ENCODE data around the gene TLE4.

- TF ChIP-seq, protein P1, sequence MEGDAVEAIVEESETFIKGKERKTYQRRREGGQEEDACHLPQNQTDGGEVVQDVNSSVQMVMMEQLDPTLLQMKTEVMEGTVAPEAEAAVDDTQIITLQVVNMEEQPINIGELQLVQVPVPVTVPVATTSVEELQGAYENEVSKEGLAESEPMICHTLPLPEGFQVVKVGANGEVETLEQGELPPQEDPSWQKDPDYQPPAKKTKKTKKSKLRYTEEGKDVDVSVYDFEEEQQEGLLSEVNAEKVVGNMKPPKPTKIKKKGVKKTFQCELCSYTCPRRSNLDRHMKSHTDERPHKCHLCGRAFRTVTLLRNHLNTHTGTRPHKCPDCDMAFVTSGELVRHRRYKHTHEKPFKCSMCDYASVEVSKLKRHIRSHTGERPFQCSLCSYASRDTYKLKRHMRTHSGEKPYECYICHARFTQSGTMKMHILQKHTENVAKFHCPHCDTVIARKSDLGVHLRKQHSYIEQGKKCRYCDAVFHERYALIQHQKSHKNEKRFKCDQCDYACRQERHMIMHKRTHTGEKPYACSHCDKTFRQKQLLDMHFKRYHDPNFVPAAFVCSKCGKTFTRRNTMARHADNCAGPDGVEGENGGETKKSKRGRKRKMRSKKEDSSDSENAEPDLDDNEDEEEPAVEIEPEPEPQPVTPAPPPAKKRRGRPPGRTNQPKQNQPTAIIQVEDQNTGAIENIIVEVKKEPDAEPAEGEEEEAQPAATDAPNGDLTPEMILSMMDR (IDR thresholded peaks at IDR 0.05): no peak
- TF ChIP-seq POLR2A (IDR thresholded peaks at IDR 0.05): no peak
Observed at GRCh38 chr9:79662537-79662956, 90.8 kb downstream of the TLE4 start.
